Neutrophil (primary cell): ENCODE measurements around the gene SMCP.

Experiments used
- H3K27ac ChIP-seq: fragments of 200-600 bp; sonication (generic); 2 replicates; pipeline ENCODE4 v1.5.1; 2016; ENCODE audit warnings: mild to moderate bottlenecking, moderate library complexity
- H3K27me3 ChIP-seq: fragments of 200-600 bp; sonication (generic); 2 replicates; pipeline ENCODE4 v1.6.0; 2016; ENCODE audit warnings: mild to moderate bottlenecking
- H3K36me3 ChIP-seq: fragments of 200-600 bp; sonication (generic); 2 replicates; pipeline ENCODE4 v1.5.1; 2017
- H3K4me1 ChIP-seq, 2 experiments: fragments of 200-600 bp in 1 of 2; sonication (generic) in 1 of 2; 1 replicate in 1 of 2; 2 replicates in 1 of 2; pipeline versions ENCODE4 v1.5.1 to v1.6.1; 2013 to 2016; ENCODE audit warnings: low read depth in 1 of 2, low read length in 1 of 2, mild to moderate bottlenecking in 1 of 2, moderate library complexity in 1 of 2; ENCODE audit not compliant: control insufficient read depth in 1 of 2, insufficient read depth in 1 of 2
- H3K4me3 ChIP-seq, 2 experiments: fragments of 200-600 bp in 1 of 2; sonication (generic) in 1 of 2; 1 replicate in 1 of 2; 2 replicates in 1 of 2; pipeline ENCODE4 v1.5.1; 2013 to 2016; ENCODE audit warnings: low read depth in 1 of 2, low read length in 1 of 2, mild to moderate bottlenecking in 1 of 2, moderate library complexity in 1 of 2
- H3K9me3 ChIP-seq: fragments of 200-600 bp; sonication (generic); 2 replicates; pipeline ENCODE4 v1.5.1; 2016
- CTCF ChIP-seq: fragments of 200-600 bp; sonication (generic); IDR thresholded peaks from 2 replicates; pipeline ENCODE4 v1.5.1; 2016; ENCODE audit warnings: antibody characterized with exemption

The SMCP gene

GRCh38 chr1:152878042-152878441 lies at the start of gene SMCP:
SMCP (plus strand) TSS chr1:152878322; CDS start chr1:152884423, 6,101 bp downstream.
- Histone ChIP-seq H3K4me1 (no peaks in the 10 kb centered on the region), H3K36me3 (no peaks in the 10 kb centered on the region), H3K9me3 (no peaks in the 10 kb centered on the region), H3K27me3 (peaks cover 29% of the 10 kb centered on the region), H3K27ac (no peak within 1 kb of the TSS), H3K4me3 (no peak within 1 kb of the TSS)
- TF ChIP-seq CTCF, result no peak

- Histone ChIP-seq H3K27me3 (peaks cover 13% of the 10 kb centered on the region), H3K4me3 (no peak overlapping the region)
- no peak for TF ChIP-seq CTCF
These were observed 41.3 kb upstream of the SMCP start for GRCh38 chr1:152836870-152837269.

GRCh38 chr1:152842556-152842955 lies 35.6 kb upstream of the SMCP start, which contains the start of gene LCE6A:
LCE6A (plus strand) TSS chr1:152842856; CDS start chr1:152843521, 665 bp downstream.
- Histone ChIP-seq H3K9me3 (no peaks in the 10 kb centered on the region), H3K4me1 (no peaks in the 10 kb centered on the region), H3K27ac (no peak within 1 kb of the TSS), H3K4me3 (no peak within 1 kb of the TSS), H3K27me3 (peaks cover 16% of the 10 kb centered on the region), H3K36me3 (no peaks in the 10 kb centered on the region)
- TF ChIP-seq CTCF, result no peak

More at GRCh38 chr1:152836870-152837269, 41.3 kb upstream of the SMCP start:
- Histone ChIP-seq H3K36me3 (no peaks in the 10 kb centered on the region), H3K9me3 (no peaks in the 10 kb centered on the region), H3K27ac (no peak overlapping the region), H3K4me1 (no peaks in the 10 kb centered on the region)

- Histone ChIP-seq H3K36me3 (no peaks in the 10 kb centered on the region), H3K4me1 (no peaks in the 10 kb centered on the region), H3K9me3 (no peaks in the 10 kb centered on the region), H3K27me3 (peaks cover 5% of the 10 kb centered on the region), H3K27ac (no peak overlapping the region), H3K4me3 (no peak overlapping the region)
- TF ChIP-seq CTCF, result no peak
These were observed 22.5 kb upstream of the SMCP start for GRCh38 chr1:152855661-152856060.

- no peak overlapping the region for H3K27ac ChIP-seq
- TF ChIP-seq CTCF, result no peak
- H3K27me3 ChIP-seq, result peaks cover 14% of the 10 kb centered on the region
- H3K9me3 ChIP-seq, result no peaks in the 10 kb centered on the region
- H3K4me1 ChIP-seq, result no peaks in the 10 kb centered on the region
- H3K4me3 ChIP-seq, result no peak overlapping the region
- H3K36me3 ChIP-seq, result no peaks in the 10 kb centered on the region
These were observed 20.1 kb upstream of the SMCP start for GRCh38 chr1:152858062-152858461.

GRCh38 chr1:152859696-152860095 lies 18.4 kb upstream of the SMCP start, which contains the start of gene LCE7A:
LCE7A (plus strand) TSS chr1:152859996; CDS start chr1:152860698, 702 bp downstream.
- no peaks in the 10 kb centered on the region for H3K4me1 ChIP-seq
- H3K4me3 ChIP-seq, result no peak within 1 kb of the TSS
- H3K9me3 ChIP-seq, result no peaks in the 10 kb centered on the region
- H3K36me3 ChIP-seq, result no peaks in the 10 kb centered on the region
- no peak for TF ChIP-seq CTCF
- H3K27ac ChIP-seq, result no peak within 1 kb of the TSS
- H3K27me3 ChIP-seq, result peaks cover 25% of the 10 kb centered on the region
